ENCODE measurements around the gene SYF2. TPM values are rescaled to one million over a fixed set of nuclear protein-coding genes. Genes with fewer than 3 reads are reported as not detected.
A peak's percentile ranks its signal among the peaks of the same experiment; 100 is the strongest.

SYF2 gene
- total RNA-seq, 3 donors from 2014 or later: 44.0 to 57.9 (median 48.2) TPM

DNA sequence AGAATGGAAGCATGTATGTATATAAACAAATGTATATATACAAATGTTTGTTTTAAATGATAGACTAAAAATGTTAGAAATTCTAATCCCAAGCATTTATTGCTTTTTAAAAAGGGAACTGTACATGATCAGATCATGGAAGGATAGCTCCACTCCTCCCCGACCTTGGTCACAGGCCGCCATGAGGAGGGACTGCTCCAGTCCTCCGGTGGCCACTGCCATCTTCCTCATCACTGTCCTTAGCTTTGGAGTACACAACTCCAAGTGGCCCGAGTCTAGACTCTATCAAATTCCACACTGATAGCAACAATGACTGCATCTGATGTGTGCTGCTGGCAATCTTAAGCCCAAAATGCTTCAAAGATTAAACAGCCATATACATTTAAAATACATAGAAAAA, 9.7 kb downstream of the SYF2 start:
- Histone ChIP-seq H3K4me3 (no peak overlapping the region), H3K9me3 (no peaks in the 10 kb centered on the region), H3K36me3 (ENCODE audit: low read depth) (peaks cover 5% of the 10 kb centered on the region), H3K4me1 (ENCODE audit: low read depth) (peaks cover 2% of the 10 kb centered on the region)
- DNase-seq (no peak), ATAC-seq (no peak)
- intact Hi-C loops (cut with DNase I, micrococcal nuclease): loop anchor here in 1 of 2 donors (10.0 kb wide), 1 partner anchor 568 kb away; no protein-coding TSS in a partner anchor
- TF ChIP-seq, protein P1, sequence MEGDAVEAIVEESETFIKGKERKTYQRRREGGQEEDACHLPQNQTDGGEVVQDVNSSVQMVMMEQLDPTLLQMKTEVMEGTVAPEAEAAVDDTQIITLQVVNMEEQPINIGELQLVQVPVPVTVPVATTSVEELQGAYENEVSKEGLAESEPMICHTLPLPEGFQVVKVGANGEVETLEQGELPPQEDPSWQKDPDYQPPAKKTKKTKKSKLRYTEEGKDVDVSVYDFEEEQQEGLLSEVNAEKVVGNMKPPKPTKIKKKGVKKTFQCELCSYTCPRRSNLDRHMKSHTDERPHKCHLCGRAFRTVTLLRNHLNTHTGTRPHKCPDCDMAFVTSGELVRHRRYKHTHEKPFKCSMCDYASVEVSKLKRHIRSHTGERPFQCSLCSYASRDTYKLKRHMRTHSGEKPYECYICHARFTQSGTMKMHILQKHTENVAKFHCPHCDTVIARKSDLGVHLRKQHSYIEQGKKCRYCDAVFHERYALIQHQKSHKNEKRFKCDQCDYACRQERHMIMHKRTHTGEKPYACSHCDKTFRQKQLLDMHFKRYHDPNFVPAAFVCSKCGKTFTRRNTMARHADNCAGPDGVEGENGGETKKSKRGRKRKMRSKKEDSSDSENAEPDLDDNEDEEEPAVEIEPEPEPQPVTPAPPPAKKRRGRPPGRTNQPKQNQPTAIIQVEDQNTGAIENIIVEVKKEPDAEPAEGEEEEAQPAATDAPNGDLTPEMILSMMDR (IDR thresholded peaks at IDR 0.05): no peak

DNA sequence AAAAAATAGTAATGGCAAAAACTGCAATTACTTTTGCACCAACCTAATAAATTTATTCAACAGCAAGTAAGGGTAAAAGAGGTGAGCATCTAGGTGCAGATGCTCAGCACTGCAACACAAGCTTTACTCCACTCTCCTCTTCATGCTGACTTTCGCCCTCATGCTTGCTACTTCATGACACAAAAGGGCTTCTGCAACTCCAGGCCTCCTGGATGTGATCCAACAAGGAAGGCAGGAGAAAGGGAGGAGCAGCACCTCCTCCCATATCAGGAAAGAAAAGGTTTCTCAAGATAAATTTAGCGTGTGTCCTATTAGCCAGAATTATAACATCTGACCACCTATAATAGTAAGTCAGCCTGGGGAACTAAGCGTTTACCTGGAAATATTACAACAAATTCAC, 11.6 kb downstream of the SYF2 start:
- no peak overlapping the region for H3K4me3 ChIP-seq
- DNase-seq: peak in 1 of 3 donors; percentile 68
- H3K36me3 ChIP-seq (ENCODE audit: low read depth): no peaks in the 10 kb centered on the region
- peaks cover 2% of the 10 kb centered on the region for H3K4me1 ChIP-seq (ENCODE audit: low read depth)
- intact Hi-C loops (cut with DNase I, micrococcal nuclease): loop anchor here in 1 of 2 donors (10.0 kb wide), 1 partner anchor 566 kb away; no protein-coding TSS in a partner anchor
- peak; percentile 87 for ATAC-seq
- TF ChIP-seq, protein P1 (IDR thresholded peaks at IDR 0.05): no peak
- H3K9me3 ChIP-seq: no peaks in the 10 kb centered on the region

DNA sequence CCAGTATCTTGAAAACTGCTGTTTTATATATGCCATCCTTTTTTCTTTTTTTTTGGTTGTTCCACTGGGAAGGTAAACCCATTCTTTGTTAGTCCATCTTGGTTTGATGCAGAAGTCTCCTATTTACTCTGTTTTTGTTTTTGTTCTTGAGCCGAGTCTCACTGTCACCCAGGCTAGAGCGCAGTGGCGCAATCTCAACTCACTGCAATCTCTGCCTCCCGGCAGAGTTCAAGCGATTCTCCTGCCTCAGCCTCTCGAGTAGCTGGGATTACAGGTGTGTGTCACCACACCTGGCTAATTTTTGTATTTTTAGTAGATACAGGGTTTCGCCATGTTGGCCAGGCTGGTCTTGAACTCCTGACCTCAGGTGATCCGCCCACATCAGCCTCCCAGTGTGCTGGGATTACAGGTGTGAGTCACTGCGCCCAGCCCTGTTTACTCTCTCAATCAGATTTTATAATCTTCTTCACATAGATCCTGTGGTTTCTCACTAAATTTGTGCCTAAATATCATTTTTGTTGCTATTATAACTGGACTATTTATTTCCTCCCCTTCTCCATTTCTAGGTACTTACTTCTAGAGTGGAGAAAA, 12.5 kb downstream of the SYF2 start:
- intact Hi-C loops (cut with DNase I, micrococcal nuclease): loop anchor here in 1 of 2 donors (10.0 kb wide), 1 partner anchor 565 kb away; no protein-coding TSS in a partner anchor

DNA sequence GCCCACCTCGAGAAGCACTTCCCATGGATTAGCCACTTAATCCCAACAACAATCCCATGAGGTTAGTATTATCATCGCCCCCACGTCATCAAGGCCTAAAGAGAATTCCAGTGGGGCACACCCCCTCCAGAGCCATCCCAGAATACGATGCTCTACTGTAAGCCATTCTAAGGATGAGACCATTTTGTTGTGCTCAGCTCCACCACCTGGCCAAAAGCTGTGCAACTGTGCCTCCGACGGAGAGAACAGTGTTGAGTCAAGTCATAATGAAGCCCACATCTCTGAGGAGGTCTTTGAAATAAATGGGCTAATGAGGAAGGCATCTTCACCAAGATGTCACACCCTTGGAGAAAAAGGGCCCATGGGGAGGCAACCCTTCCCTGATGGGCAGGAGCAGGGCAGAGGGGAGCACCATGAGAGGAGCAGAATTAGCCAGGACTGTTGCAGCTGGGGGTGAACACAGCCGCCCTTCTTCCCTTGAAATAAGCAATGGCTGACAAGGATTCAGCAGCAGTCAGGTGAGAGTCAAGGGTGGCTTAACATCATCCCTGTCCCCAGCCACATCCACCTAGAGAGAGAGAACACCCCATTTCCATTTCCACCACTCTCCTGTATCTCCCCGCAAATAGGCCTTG, 14.6 kb downstream of the SYF2 start:
- no peak overlapping the region for H3K4me3 ChIP-seq
- H3K9me3 ChIP-seq: no peaks in the 10 kb centered on the region
- TF ChIP-seq, protein P1 (IDR thresholded peaks at IDR 0.05): no peak
- no peak for DNase-seq
- intact Hi-C loops (cut with DNase I, micrococcal nuclease): no loop called here
- H3K36me3 ChIP-seq (ENCODE audit: low read depth): no peaks in the 10 kb centered on the region
- ATAC-seq: no peak
- peaks cover 2% of the 10 kb centered on the region for H3K4me1 ChIP-seq (ENCODE audit: low read depth)

More for the DNA sequence above, 12.5 kb downstream of the SYF2 start:
- ATAC-seq (peak; percentile 66), DNase-seq (no peak)
- H3K36me3 ChIP-seq (ENCODE audit: low read depth): no peaks in the 10 kb centered on the region
- H3K9me3 ChIP-seq: no peaks in the 10 kb centered on the region
- H3K4me1 ChIP-seq (ENCODE audit: low read depth): peaks cover 2% of the 10 kb centered on the region
- H3K4me3 ChIP-seq: no peak overlapping the region
- TF ChIP-seq, protein P1 (IDR thresholded peaks at IDR 0.05): no peak

DNA sequence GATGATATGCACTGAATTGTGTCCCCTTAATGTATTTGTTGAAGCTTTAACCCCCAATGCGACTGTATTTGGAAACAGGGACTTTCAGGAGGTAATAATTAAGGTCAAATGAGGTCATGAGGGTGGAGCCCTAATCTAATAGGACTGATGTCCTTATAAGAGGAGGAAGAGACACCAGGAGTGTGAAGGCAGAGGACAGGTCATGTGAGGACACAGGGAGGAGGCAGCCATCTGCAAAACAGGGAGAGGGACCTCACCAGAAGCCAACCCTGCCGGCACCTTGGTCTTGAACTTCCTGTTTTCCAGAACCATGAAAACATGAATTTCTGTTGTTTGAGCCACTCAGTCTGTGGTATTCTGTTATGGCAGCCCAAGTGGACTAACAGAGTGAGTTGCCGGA, 15.3 kb downstream of the SYF2 start:
- TF ChIP-seq, protein P1 (IDR thresholded peaks at IDR 0.05): no peak
- Histone ChIP-seq H3K4me1 (ENCODE audit: low read depth) (peaks cover 2% of the 10 kb centered on the region), H3K9me3 (no peaks in the 10 kb centered on the region), H3K4me3 (no peak overlapping the region), H3K36me3 (ENCODE audit: low read depth) (no peaks in the 10 kb centered on the region)
- ATAC-seq: no peak
- DNase-seq: no peak
- intact Hi-C loops (cut with DNase I, micrococcal nuclease): no loop called here
